ENCODE measurements around the gene PRSS56.
A peak's percentile ranks its signal among the peaks of the same experiment; 100 is the strongest.

Gene PRSS56

GRCh38 chr2:232519581-232520438, at the start of gene PRSS56:
PRSS56 (plus strand) TSS chr2:232520388; CDS start chr2:232520599, 211 bp downstream.
- no peak for DNase-seq

- DNase-seq = peak; percentile 4
Observed at GRCh38 chr2:232473467-232473890, 46.7 kb upstream of the PRSS56 start.

- DNase-seq = no peak
Observed at GRCh38 chr2:232476045-232476444, 44.1 kb upstream of the PRSS56 start.

GRCh38 chr2:232476791-232477190, 43.4 kb upstream of the PRSS56 start:
- DNase-seq = no peak

- DNase-seq = no peak
Observed at GRCh38 chr2:232477751-232478510, 42.3 kb upstream of the PRSS56 start.

- no peak for DNase-seq
Observed at GRCh38 chr2:232478571-232479340, 41.4 kb upstream of the PRSS56 start.

- no peak for DNase-seq
Observed at GRCh38 chr2:232479341-232480200, 40.6 kb upstream of the PRSS56 start.

- no peak for DNase-seq
Observed at GRCh38 chr2:232480201-232481190, 39.7 kb upstream of the PRSS56 start.

GRCh38 chr2:232481322-232482140, 38.7 kb upstream of the PRSS56 start:
- no peak for DNase-seq

- DNase-seq = no peak
Observed at GRCh38 chr2:232482301-232483238, 37.6 kb upstream of the PRSS56 start.

GRCh38 chr2:232483311-232483922, 36.8 kb upstream of the PRSS56 start:
- DNase-seq = no peak

- no peak for DNase-seq
Observed at GRCh38 chr2:232483923-232484627, 36.1 kb upstream of the PRSS56 start.

GRCh38 chr2:232484628-232485347, 35.4 kb upstream of the PRSS56 start:
- no peak for DNase-seq

- no peak for DNase-seq
Observed at GRCh38 chr2:232485348-232485756, 34.8 kb upstream of the PRSS56 start.

GRCh38 chr2:232485757-232486557, 34.2 kb upstream of the PRSS56 start:
- DNase-seq = no peak
